ENCODE data around the gene CLEC19A. TPM values are rescaled to one million over a fixed set of nuclear protein-coding genes. Genes with fewer than 3 reads are reported as not detected.

The CLEC19A gene
- total RNA-seq, 1 donor from 2014 or later = 1.9 TPM

GRCh38 chr16:19245326-19245925 is 40.1 kb upstream of the CLEC19A start:
- no peaks in the 10 kb centered on the region for H3K4me1 Mint-ChIP-seq

DNA sequence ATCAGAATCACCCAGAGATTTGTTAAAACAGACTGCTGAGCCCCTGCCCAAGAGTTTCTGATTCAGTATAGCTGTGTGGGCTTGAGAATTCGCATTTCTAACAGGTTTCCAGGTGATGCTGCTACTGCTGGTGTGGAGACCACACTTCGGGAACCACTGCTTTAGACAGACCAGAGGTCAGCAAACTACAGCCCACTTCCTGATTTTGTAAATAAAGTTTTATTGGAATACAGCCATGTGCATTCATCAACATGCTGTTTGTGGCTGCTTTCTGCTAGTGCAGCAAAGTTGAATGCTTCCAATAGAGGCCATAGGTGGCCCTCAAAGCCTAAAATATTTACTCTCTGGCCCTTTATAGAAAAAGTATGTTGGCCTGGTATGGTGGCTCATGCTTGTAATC is 32.6 kb upstream of the CLEC19A start:
- peaks cover 8% of the 10 kb centered on the region for H3K36me3 Mint-ChIP-seq
- peak overlapping the region; percentile 7 for H3K4me2 ChIP-seq

More at GRCh38 chr16:19245326-19245925, 40.1 kb upstream of the CLEC19A start:
- peaks cover 5% of the 10 kb centered on the region for H3K9me3 Mint-ChIP-seq
- no peaks in the 10 kb centered on the region for H3F3A ChIP-seq (ENCODE audit: low read depth)
- H3K27me3 Mint-ChIP-seq (ENCODE audit: insufficient read depth, low read depth) = peaks cover 2% of the 10 kb centered on the region
- no peaks in the 10 kb centered on the region for H4K20me1 ChIP-seq (ENCODE audit: low read depth)
- no peak overlapping the region for H3K27ac ChIP-seq
- H2AFZ ChIP-seq (replicated peaks) = no peak overlapping the region
- no peak overlapping the region for H3K9ac ChIP-seq
- peaks cover 21% of the 10 kb centered on the region for H3K36me3 Mint-ChIP-seq
- no peak for DNase-seq (ENCODE audit: low spot score)
- H3K4me2 ChIP-seq = no peak overlapping the region
- no peak overlapping the region for H3K27ac Mint-ChIP-seq
- TF ChIP-seq CTCF (IDR thresholded peaks at IDR 0.05) (no peak), EZH2 (IDR thresholded peaks at IDR 0.05) (no peak), EZH2phosphoT487 (IDR thresholded peaks at IDR 0.05) (no peak)
- no peaks in the 10 kb centered on the region for H3K27me3 ChIP-seq
- H3K4me3 ChIP-seq = no peak overlapping the region
- no peak overlapping the region for H3K4me3 Mint-ChIP-seq
- H3K79me2 ChIP-seq (ENCODE audit: low read depth) = no peaks in the 10 kb centered on the region
- H3K4me1 ChIP-seq = no peaks in the 10 kb centered on the region
- no peaks in the 10 kb centered on the region for H3K36me3 ChIP-seq
- no peaks in the 10 kb centered on the region for H3K9me3 ChIP-seq (ENCODE audit: low read depth)

DNA sequence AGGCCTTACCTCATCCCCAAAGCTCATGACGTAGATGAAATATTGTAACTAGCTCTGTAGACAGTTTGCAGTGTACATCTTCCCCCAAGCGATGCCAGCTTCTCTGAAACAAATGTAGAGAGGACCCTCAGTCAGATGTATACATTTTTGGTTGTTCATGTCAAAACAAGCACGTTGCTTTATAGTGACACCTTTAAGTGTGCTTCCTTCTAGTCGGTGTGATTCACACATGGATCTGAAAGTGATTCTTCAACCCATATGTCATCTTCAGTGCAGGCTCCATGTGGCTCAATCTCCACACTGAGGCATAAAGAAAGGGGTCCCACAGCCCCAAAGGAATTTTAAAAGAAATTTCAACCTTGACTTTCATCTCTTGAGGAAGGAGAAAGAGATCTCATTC is 30.9 kb upstream of the CLEC19A start:
- Mint-ChIP-seq H3K4me1 (peaks cover 3% of the 10 kb centered on the region), H3K27ac (no peak overlapping the region), H3K4me3 (no peak overlapping the region), H3K36me3 (peaks cover 2% of the 10 kb centered on the region), H3K27me3 (ENCODE audit: insufficient read depth, low read depth) (no peaks in the 10 kb centered on the region), H3K9me3 (no peaks in the 10 kb centered on the region)
- H2AFZ ChIP-seq (replicated peaks) = no peak overlapping the region
- H3K9me3 ChIP-seq (ENCODE audit: low read depth) = no peaks in the 10 kb centered on the region
- no peak overlapping the region for H3K27ac ChIP-seq
- H3K4me2 ChIP-seq = no peak overlapping the region
- no peaks in the 10 kb centered on the region for H4K20me1 ChIP-seq (ENCODE audit: low read depth)
- TF ChIP-seq EZH2 (IDR thresholded peaks at IDR 0.05) (no peak), EZH2phosphoT487 (IDR thresholded peaks at IDR 0.05) (no peak), CTCF (IDR thresholded peaks at IDR 0.05) (no peak)
- no peaks in the 10 kb centered on the region for H3K27me3 ChIP-seq
- H3K4me1 ChIP-seq = peaks cover 18% of the 10 kb centered on the region
- no peaks in the 10 kb centered on the region for H3K79me2 ChIP-seq (ENCODE audit: low read depth)
- H3F3A ChIP-seq (ENCODE audit: low read depth) = no peaks in the 10 kb centered on the region
- H3K4me3 ChIP-seq = no peak overlapping the region
- H3K36me3 ChIP-seq = no peaks in the 10 kb centered on the region
- DNase-seq (ENCODE audit: low spot score) = no peak
- no peak overlapping the region for H3K9ac ChIP-seq

More for the DNA sequence above, 32.6 kb upstream of the CLEC19A start:
- Histone ChIP-seq H3K79me2 (ENCODE audit: low read depth) (no peaks in the 10 kb centered on the region), H3K36me3 (no peaks in the 10 kb centered on the region), H3K27me3 (no peaks in the 10 kb centered on the region), H3F3A (ENCODE audit: low read depth) (no peaks in the 10 kb centered on the region), H3K27ac (no peak overlapping the region), H3K4me3 (no peak overlapping the region), H3K4me1 (peaks cover 18% of the 10 kb centered on the region), H2AFZ (replicated peaks) (peak overlapping the region; percentile 12), H3K9me3 (ENCODE audit: low read depth) (no peaks in the 10 kb centered on the region), H4K20me1 (ENCODE audit: low read depth) (no peaks in the 10 kb centered on the region), H3K9ac (no peak overlapping the region)
- Mint-ChIP-seq H3K4me1 (peaks cover 3% of the 10 kb centered on the region), H3K9me3 (peaks cover 3% of the 10 kb centered on the region), H3K27ac (no peak overlapping the region), H3K27me3 (ENCODE audit: insufficient read depth, low read depth) (no peaks in the 10 kb centered on the region), H3K4me3 (no peak overlapping the region)
- no peak for DNase-seq (ENCODE audit: low spot score)
- TF ChIP-seq EZH2phosphoT487 (IDR thresholded peaks at IDR 0.05) (no peak), CTCF (IDR thresholded peaks at IDR 0.05) (no peak), EZH2 (IDR thresholded peaks at IDR 0.05) (no peak)
